HL-60 (cell line): ENCODE results near the gene PDGFC.

Experiments
- DNase-seq, 2 experiments: peaks; one replicate each; pipeline ENCODE4 v3.0.0-alpha.2; 2010 to 2020; ENCODE audit warnings: low read depth in 1 of 2, low spot score in 1 of 2
- H3K27ac ChIP-seq: fragments of 250-450 bp; sonication (Bioruptor Pico); replicated peaks from 2 replicates; pipeline ENCODE4 v1.5.1; 2020; ENCODE audit warnings: mild to moderate bottlenecking, moderate library complexity
- H3K27me3 ChIP-seq: fragments of 250-450 bp; sonication (Bioruptor Pico); 2 replicates; pipeline ENCODE4 v1.5.1; 2021; ENCODE audit warnings: mild to moderate bottlenecking, moderate library complexity; ENCODE audit not compliant: insufficient read depth, poor library complexity, severe bottlenecking
- H3K4me3 ChIP-seq: replicated peaks from 2 replicates; pipeline ENCODE4 v1.5.1; 2011; ENCODE audit warnings: mild to moderate bottlenecking, control low read depth, low read length; ENCODE audit not compliant: insufficient read depth
- GABPA ChIP-seq: IDR thresholded peaks from 2 replicates; pipeline ENCODE4 v1.6.1; 2012; ENCODE audit warnings: low read depth
- POLR2AphosphoS5 ChIP-seq: IDR thresholded peaks from 2 replicates; pipeline ENCODE4 v1.6.1; 2012; ENCODE audit warnings: low read depth
- SPI1 ChIP-seq: IDR thresholded peaks from 2 replicates; pipeline ENCODE4 v1.6.1; 2012; ENCODE audit warnings: low read depth, mild to moderate bottlenecking, borderline replicate concordance
- TF ChIP-seq, protein P1 (sequence below): IDR thresholded peaks from 2 replicates; pipeline ENCODE4 v1.6.1; 2012; ENCODE audit warnings: low read depth; ENCODE audit not compliant: insufficient replicate concordance
- TF ChIP-seq, protein P2 (sequence below): IDR thresholded peaks from one replicate; pipeline ENCODE4 v1.5.1; 2011; ENCODE audit warnings: low read length, control low read depth, inconsistent platforms; ENCODE audit not compliant: insufficient read depth

PDGFC gene

DNA sequence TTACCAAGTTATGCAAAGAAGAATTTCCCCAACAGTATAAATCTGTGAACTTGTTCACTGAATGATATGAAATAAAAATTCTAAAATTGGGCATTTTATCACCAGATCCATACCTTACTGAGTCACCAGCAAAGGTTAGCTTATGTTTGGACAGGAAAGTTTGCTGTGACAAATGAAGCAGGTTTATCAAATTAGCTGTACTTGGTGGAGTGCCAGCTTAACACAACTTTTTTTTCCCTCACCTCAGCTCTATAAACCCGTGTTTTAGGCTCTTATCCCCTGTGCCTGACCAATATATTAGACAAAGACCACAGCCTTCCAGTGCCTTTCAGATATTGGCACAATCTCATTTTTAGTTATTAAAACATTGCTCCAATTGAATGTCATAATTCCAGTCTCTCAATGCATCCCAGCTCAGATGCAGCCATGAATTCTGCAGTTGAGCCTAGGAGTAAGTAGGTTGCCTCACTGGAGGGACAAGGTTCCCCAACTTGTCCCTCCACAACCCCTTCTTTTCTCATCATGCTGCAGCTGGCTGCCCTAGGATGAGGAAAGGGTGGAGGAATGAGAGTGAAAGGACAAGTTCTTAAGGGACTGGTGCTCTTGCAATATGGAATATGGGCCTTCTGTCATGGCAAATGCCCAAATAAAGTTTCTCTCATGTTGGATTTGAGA, 27.0 kb upstream of the PDGFC start:
- DNase-seq: no peak
- no peak overlapping the region for H3K27ac ChIP-seq

DNA sequence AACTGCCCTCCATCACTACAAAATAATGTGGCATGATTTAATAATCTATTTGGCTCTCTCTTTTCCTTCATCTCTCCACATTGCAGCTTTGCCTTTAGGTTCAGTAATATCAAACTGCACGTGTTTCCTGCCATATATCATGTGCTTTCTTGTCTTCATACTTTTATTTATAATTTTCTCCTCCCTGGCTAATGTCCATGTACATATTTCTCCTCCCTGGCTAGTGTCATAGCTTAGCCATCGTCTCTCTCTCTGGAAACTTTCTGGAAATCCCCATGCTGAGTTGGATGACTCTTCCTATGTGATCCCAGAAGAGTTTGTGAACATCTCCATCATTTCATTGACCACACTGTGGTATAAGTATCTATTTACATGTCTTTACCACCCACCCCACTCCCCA, 21.3 kb upstream of the PDGFC start:
- Histone ChIP-seq H3K27me3 (no peaks in the 10 kb centered on the region), H3K4me3 (no peak overlapping the region), H3K27ac (no peak overlapping the region)
- DNase-seq: no peak
- TF ChIP-seq GABPA: no peak
- TF ChIP-seq, protein P1, sequence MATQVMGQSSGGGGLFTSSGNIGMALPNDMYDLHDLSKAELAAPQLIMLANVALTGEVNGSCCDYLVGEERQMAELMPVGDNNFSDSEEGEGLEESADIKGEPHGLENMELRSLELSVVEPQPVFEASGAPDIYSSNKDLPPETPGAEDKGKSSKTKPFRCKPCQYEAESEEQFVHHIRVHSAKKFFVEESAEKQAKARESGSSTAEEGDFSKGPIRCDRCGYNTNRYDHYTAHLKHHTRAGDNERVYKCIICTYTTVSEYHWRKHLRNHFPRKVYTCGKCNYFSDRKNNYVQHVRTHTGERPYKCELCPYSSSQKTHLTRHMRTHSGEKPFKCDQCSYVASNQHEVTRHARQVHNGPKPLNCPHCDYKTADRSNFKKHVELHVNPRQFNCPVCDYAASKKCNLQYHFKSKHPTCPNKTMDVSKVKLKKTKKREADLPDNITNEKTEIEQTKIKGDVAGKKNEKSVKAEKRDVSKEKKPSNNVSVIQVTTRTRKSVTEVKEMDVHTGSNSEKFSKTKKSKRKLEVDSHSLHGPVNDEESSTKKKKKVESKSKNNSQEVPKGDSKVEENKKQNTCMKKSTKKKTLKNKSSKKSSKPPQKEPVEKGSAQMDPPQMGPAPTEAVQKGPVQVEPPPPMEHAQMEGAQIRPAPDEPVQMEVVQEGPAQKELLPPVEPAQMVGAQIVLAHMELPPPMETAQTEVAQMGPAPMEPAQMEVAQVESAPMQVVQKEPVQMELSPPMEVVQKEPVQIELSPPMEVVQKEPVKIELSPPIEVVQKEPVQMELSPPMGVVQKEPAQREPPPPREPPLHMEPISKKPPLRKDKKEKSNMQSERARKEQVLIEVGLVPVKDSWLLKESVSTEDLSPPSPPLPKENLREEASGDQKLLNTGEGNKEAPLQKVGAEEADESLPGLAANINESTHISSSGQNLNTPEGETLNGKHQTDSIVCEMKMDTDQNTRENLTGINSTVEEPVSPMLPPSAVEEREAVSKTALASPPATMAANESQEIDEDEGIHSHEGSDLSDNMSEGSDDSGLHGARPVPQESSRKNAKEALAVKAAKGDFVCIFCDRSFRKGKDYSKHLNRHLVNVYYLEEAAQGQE: no peak
- TF ChIP-seq SPI1: no peak
- TF ChIP-seq, protein P2, sequence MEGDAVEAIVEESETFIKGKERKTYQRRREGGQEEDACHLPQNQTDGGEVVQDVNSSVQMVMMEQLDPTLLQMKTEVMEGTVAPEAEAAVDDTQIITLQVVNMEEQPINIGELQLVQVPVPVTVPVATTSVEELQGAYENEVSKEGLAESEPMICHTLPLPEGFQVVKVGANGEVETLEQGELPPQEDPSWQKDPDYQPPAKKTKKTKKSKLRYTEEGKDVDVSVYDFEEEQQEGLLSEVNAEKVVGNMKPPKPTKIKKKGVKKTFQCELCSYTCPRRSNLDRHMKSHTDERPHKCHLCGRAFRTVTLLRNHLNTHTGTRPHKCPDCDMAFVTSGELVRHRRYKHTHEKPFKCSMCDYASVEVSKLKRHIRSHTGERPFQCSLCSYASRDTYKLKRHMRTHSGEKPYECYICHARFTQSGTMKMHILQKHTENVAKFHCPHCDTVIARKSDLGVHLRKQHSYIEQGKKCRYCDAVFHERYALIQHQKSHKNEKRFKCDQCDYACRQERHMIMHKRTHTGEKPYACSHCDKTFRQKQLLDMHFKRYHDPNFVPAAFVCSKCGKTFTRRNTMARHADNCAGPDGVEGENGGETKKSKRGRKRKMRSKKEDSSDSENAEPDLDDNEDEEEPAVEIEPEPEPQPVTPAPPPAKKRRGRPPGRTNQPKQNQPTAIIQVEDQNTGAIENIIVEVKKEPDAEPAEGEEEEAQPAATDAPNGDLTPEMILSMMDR: no peak
- TF ChIP-seq POLR2AphosphoS5: no peak

More for the DNA sequence above, 27.0 kb upstream of the PDGFC start:
- Histone ChIP-seq H3K27me3 (no peaks in the 10 kb centered on the region), H3K4me3 (no peak overlapping the region)
- TF ChIP-seq GABPA (no peak), POLR2AphosphoS5 (no peak), SPI1 (no peak)
- TF ChIP-seq, protein P2: no peak
- TF ChIP-seq, protein P1: no peak

DNA sequence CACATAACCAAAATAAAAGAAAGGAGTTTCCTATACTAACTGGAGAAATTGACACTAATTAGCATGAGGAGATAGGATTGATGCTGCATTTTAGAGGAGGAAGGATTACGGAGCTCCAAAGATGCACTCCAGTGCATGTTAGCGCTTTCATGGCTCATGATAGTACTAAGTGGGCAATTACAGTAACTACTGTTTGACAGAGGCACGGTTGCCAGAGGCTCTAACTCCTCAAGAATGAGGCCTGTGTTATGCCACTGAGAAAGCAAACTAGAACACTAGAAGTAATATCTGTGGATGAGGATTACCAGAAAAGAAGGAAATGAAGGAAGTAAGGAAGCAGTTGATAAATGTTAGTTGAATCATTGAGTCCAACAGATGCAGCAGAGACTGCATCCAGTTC, 19.6 kb upstream of the PDGFC start:
- DNase-seq: no peak
- TF ChIP-seq POLR2AphosphoS5 (no peak), SPI1 (no peak), GABPA (no peak)
- TF ChIP-seq, protein P1: no peak
- TF ChIP-seq, protein P2: no peak
- Histone ChIP-seq H3K4me3 (no peak overlapping the region), H3K27ac (no peak overlapping the region), H3K27me3 (no peaks in the 10 kb centered on the region)
